ENCODE results near the gene RHOD.

Gene RHOD

DNA sequence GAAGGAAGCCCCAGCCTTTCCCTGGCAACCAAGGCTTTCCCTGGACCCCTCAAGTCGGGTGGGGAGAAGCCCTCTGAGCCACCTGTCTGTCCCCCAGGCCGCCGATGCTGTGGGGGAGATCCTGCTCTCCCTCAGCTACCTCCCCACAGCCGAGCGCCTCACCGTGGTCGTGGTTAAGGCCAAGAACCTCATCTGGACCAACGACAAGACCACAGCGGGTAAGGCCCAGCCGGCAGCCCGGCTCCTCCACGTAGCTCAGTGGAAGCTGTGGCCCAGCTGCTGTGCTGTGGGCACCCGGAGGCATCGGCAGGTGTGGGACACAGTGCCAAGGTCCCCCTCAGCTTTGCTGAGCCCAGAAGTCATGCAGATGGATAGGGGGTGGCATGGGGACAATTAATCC is 12.2 kb upstream of the RHOD start:
- no peak for TF ChIP-seq CTCF (IDR thresholded peaks at IDR 0.05)
- no peak for DNase-seq
- H3K27ac ChIP-seq = no peak overlapping the region
- peaks cover 0 to 36% (median 0%) of the 10 kb centered on the region in 3 donors for H3K36me3 ChIP-seq
- H3K27me3 ChIP-seq = no peaks in the 10 kb centered on the region
- intact Hi-C loops (cut with DNase I; ENCODE audit: low total_unique reads) = no loop called here
- H3K4me1 ChIP-seq = peaks cover 0 to 10% (median 4%) of the 10 kb centered on the region in 4 donors
- no peak overlapping the region for H3K4me3 ChIP-seq
- no peaks in the 10 kb centered on the region for H3K9me3 ChIP-seq

DNA sequence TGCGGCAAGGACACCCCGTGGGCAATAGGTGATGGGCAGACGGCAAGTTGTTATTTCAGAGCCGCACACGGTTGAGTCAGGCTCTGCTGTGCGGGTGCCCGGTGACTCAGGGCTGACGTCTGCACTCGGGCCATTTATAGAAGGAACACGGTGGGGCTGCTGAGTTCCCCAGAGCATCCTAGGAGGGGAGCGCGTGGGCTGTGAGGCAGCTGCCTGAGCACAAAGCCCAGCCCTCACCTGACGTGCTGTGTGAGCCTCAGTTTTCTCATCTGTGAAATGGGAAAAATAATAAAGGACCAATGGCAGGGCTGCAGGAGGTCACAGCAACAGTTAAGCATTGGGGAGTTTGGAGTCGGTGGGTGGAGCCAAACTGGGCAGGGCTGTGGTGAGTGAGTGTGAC is 11.3 kb upstream of the RHOD start:
- TF ChIP-seq CTCF (IDR thresholded peaks at IDR 0.05) = no peak
- H3K27ac ChIP-seq = no peak overlapping the region
- H3K4me3 ChIP-seq = no peak overlapping the region
- intact Hi-C loops (cut with DNase I; ENCODE audit: low total_unique reads) = no loop called here
- DNase-seq = peak in 1 of 2 donors; percentile 88
- H3K4me1 ChIP-seq = peaks cover 0 to 10% (median 4%) of the 10 kb centered on the region in 4 donors
- no peaks in the 10 kb centered on the region for H3K9me3 ChIP-seq
- no peaks in the 10 kb centered on the region for H3K27me3 ChIP-seq
- H3K36me3 ChIP-seq = peaks cover 0 to 36% (median 0%) of the 10 kb centered on the region in 3 donors

DNA sequence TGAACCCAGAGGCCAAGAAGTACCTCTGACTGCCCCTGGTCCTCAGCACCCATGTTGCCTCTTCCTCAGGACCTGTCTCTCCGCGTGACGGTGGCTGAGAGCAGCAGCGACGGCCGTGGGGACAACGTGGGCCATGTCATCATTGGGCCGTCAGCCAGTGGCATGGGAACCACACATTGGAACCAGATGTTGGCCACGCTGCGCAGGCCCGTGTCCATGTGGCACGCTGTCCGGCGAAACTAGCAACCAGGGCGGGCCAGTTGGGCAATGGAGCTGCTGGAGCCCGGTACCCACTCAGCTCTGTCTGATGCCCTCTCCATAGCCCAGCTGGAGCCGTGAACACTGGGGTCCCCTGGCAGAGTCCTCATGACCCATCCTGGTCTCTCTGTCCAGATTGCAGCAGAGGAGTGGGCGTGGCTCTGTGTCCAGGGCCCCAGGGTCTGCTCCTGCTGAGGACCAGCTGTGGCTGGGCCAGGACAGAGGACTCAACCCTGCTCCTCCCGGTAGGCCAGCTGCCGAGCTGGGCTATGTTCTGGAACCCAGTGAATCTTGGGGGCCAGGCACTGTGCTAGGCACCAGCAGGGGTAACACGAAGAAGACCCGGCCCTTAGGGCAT is 8.0 kb upstream of the RHOD start:
- Histone ChIP-seq H3K27me3 (no peaks in the 10 kb centered on the region), H3K9me3 (no peaks in the 10 kb centered on the region), H3K36me3 (peaks cover 0 to 35% (median 0%) of the 10 kb centered on the region in 3 donors), H3K4me3 (no peak overlapping the region), H3K4me1 (peaks cover 0 to 18% (median 7%) of the 10 kb centered on the region in 4 donors), H3K27ac (no peak overlapping the region)
- no peak for TF ChIP-seq CTCF (IDR thresholded peaks at IDR 0.05)
- intact Hi-C loops (cut with DNase I; ENCODE audit: low total_unique reads) = no loop called here
- DNase-seq = no peak

GRCh38 chr11:67050139-67050538 is 6.5 kb upstream of the RHOD start:
- peaks cover 0 to 27% (median 19%) of the 10 kb centered on the region in 4 donors for H3K4me1 ChIP-seq
- no peak for DNase-seq
- intact Hi-C loops (cut with DNase I; ENCODE audit: low total_unique reads) = no loop called here
- no peak overlapping the region for H3K27ac ChIP-seq
- TF ChIP-seq CTCF (IDR thresholded peaks at IDR 0.05) = no peak
- H3K27me3 ChIP-seq = no peaks in the 10 kb centered on the region
- no peaks in the 10 kb centered on the region for H3K9me3 ChIP-seq
- peaks cover 0 to 23% (median 0%) of the 10 kb centered on the region in 3 donors for H3K36me3 ChIP-seq
- H3K4me3 ChIP-seq = no peak overlapping the region

DNA sequence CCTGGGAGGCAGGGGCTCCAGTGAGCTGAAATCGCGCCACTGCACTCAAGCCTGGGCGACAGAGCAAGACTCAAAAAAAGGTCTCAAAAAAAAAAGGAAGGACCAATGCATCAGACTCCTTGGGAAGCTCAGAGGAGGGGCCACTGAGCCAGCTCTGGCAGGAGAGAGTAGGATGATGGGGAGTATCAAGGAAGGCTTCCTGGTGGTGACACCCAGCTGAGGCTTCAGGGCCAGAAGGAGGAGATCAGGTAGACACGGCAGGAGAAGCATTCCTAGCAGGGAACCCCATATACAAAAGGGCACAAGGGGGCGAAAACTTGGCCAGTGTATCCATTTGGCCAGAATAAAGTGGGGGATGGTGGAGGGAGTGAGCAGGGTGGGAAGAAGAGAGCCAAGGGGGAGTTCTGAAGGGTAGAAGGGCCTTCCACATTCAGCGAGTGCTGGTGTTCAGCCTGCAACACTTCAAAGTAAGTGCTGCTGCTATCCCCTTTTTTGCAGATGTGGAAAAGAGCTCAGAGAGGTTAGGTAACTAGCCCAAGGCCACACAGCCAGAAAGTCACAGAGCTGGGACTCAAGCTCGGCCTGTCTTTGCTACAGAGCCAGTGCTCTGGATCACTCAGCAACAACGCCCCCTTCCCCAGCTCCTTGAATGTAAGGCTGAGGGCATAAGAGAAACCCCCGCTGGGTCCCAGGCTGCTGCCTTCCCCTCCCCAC is 5.3 kb upstream of the RHOD start:
- no peak for TF ChIP-seq CTCF (IDR thresholded peaks at IDR 0.05)
- peaks cover 0 to 14% (median 0%) of the 10 kb centered on the region in 3 donors for H3K36me3 ChIP-seq
- H3K4me1 ChIP-seq = peaks cover 0 to 34% (median 28%) of the 10 kb centered on the region in 4 donors
- H3K4me3 ChIP-seq = no peak overlapping the region
- H3K27ac ChIP-seq = no peak overlapping the region
- H3K27me3 ChIP-seq = no peaks in the 10 kb centered on the region
- H3K9me3 ChIP-seq = no peaks in the 10 kb centered on the region
- intact Hi-C loops (cut with DNase I; ENCODE audit: low total_unique reads) = no loop called here
- DNase-seq = no peak
